Glomerular visceral epithelial cell (primary cell): ENCODE results near the gene KRT79.
A peak's percentile ranks its signal among the peaks of the same experiment; 100 is the strongest.

Experiments
- DNase-seq: peaks from one replicate; pipeline ENCODE4 v3.0.0-alpha.2; 2016; ENCODE audit errors: extremely low spot score

The KRT79 gene

DNA sequence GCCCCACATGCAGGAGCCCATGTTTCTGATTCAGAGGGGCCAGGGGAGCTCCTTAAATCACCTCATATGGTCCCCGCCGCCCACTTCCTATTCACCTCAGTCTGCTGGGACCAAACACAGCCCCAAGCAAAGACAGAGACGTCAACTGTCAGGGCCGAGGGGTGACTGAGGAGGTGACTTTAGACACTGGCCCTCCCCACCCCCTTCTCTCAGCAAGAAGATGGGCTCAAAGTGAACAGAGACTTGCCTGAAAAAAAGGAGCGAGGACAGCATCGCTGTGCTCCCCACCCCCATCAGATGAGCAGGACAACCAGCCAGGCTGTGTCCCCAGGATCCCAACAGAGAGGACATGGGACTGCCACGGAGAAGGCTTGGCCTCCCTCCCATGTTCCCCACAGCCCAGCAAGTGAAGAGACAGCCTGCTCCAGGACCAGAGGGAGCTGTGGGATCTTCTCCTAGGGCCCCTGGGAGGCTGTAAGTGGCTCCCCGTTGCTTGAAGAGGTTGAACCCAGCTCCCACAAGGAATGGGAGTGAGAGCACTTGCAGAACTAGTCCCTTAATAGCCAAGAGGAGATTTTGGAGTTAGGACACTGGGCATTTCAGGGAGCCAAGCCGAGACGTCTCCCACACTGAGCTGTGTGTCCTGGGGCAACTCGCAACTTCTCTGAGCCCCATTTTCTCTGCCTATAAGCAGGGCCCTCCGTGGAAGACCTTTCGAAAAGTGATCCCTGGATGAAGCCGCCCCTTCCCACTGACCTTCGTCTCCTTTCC is 1.3 kb upstream of the KRT79 start:
- no peak for DNase-seq

DNA sequence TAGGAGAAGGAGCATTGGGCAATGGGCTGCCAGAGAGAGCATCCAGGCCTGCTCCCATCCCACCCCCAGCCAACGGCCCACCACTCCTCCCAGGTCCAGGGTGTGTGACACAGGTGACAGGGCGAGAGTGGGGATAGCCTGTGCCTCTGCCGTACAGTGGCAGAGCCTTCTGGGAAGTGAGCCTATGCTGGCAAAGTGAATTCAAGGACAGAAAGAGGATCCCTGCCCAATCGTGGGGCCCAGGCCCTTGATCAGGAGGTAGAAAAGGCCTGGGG is 553 bp upstream of the KRT79 start:
- no peak for DNase-seq

DNA sequence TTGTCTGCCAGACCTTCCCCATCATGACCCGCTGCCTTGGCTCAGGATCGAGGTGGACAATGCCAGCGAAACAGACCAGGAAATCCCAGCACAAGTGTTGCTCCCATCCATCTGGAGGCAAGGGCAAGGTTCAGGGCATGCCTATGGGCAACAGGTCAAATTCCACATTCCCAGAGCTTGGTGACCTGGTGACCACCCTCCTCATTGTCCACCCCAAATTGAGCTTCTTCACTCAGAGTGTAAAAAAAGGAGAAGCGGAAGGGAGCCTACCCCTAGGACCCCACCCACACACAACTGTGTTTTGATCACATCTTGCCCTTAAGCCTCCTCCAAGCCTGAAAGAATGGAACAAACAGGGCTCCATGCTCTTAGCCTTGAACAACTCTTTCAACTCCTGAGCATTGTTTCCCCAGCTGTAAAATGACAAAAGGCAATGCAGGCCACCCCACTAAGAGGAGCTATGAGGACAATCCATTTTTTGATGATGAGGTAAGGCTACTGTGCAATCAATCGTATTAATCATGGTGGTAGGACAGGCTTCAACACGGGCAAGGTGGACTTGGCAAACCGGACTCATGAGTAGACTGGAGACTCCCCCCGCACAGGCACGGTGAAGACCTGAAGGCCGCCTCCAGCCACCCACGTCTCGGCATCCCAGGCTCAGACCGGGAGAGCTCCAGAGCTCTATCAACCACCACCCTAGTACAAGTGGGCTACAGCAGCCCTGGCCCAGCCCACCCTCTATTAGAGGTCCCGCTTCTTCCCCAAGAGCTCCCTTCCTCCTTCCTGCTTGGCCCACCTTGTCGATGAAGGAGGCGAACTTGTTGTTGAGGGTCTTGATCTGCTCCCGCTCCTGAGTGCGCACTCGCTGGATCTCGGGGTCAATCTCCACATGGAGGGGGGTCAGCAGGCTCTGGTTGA is 866 bp downstream of the KRT79 start:
- no peak for DNase-seq

DNA sequence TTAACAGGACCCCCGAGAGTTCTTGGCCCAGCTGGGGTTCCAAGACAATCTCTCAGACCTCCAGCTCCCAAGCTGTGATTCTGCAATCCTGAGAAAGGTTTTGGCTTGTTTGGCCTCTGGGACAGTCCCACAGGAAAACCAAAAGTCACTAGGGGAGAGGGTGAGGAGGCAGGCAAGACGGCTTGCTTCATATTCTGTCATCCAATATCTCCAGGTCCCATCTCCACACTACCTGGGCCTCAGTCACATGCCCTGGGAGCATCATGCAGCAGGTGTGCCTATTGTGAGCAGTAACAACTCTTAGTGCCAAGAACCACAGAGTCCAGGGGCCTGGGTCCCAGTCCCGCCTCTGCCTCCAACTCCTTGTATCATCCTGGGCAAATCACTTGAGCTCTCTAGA is 1.7 kb downstream of the KRT79 start:
- no peak for DNase-seq

DNA sequence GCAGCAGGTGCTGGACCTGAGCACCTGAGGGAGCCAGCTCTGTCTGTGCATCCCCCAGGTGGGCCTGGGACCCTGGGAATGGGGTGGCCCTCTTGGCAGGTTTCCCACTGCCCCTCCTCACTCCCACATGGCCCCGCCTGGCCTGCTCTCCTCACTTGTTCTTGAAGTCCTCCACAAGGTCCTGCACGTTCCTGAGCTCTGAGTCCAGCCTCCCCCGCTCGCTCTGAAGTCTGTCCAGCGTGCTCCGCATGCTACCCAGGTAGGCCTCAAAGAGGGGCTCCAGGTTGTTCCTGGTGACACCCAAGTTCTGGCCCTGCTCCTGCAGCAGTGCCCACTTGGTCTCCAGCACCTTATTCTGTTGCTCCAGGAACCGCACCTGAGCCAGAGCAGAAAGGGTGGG is 2.9 kb downstream of the KRT79 start:
- DNase-seq = no peak

DNA sequence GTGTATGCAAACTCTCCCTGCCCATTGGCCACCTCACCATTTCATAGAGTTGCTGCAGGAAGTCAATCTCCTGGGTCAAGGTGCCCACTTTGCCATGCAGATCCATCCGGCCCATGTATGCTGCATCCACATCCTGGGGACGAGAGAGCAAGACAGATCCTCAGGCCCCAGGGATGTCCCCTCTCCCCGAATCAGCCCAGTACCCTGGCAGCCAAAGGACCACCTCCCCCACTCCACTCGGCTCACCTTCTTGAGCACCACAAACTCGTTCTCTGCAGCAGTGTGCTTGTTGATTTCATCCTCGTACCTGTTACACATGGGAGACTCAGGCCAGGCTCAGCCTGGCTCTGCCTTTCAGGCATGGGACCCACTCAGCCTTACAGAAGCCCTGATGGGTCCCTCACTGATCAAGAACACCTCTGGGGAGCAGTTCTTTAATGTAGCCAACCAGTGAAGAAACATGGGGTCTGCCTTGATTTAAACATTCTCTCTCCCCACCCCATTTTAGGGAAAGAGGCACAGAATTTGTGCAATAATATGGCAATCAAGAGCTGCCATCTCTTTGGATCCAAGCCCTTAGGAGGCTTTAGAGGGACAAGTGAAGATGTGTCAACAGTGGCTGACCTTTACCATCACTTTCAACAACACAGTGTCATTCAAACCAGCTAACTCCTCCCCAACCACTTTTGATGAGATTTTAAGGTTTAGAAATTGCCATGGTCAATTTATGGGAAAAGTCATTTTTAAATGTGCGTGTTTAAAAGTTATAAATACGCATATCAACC is 3.9 kb downstream of the KRT79 start:
- DNase-seq = no peak

DNA sequence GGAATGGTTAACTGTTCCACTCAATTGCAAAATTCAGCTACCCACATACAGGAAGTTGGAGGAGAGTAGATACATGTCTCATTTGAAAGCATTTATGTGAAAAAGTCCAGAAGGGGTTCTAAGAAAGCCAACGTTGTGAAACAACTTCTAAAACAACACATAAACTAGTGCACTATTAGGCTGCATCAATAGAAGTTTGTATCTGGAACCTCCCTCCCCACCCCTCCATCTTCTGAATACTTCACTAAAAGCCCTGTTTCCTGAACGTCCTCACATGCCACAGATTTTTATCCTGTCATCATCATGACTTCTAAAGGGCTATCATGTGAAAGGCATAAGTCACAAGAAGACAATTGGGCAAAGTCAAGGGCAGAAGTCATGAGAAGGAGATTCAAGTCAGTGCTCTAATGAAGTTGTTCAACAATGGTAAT is 5.5 kb downstream of the KRT79 start:
- no peak for DNase-seq

DNA sequence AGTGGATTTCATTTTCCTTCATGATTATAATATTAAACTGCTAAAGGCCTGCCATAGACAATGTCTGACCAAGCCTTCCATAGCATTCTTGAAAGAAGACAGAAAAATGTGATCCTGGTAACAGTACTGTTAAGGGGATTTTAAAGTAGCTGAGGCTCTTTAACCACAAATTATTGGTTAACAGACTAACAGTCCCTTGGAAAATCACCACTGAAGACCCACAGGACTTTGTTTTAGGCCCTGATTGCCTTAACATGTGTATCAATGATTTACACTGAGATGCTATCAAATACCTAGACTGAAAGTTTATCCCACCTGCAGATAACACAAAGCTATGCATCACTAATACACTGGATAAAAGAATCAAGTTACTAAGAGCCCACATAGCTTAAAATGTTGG is 6.0 kb downstream of the KRT79 start:
- DNase-seq = peak; percentile 47

DNA sequence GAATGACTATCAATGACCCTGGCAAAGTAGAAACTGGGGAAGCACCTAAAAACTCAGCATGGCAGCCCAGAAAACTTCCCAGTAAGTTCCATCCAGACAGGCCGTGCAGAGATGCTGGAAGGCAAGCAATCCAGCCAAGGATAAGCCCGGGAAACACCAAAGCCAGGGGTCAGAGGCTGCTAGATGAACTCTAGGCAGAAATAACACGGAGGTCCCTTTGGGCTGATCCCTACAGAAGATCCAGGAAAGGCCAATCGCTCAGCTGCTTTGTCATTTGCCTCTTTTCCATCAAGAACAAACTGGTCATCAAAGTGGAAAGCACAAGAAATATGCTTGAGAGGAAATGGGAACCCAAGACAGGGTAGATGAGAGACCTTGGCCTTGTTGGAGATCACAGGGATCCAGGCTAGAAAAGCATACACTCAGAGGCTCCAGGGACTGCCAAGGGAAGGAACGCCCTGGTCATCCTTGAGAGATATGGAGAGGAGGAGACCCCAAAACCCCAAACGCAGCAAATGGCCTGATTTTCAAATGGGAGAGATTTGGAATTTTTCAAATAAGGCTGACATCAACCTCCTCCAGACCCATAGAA is 6.5 kb downstream of the KRT79 start:
- DNase-seq = no peak

DNA sequence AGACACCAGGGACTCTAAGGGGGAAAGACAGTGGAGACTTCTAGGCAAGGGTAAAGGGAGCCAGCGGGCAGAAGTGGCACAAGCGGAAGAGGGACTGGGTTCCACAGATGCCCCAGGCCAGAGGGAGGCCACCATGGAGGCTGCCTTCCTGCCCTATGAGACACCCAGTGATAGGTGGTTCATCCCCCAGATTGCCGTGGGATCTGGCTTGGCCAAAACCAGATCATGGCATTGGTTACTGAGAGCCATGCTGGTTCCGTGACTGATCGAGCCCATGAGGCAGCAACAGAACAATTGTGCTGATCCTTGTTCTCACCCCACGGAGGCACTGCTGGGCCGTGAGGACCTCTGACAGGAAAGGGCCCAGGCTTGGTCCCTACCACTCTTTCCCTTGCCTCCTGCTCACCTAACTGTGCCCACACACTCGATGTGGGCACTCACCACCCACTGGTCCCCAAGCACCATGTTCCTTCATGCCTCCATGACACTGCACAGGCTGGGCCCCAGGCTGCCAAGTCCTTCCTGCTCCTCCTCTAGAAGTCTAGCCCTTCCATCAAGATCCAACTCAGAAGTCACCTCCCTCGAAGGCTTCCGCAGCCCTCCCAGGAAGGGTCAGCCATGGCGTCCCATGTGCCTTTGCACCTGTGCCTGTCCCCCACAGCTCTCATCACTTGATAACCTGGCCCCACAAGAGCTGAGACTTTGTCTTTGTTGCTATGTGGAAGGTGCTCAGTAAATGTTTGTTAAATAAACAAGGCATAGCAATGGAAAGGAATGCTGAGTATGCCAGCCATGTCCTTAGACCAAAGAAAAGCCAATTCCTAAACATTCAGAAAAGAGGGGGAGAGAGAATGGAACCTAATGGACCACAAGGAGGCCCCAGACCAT is 7.3 kb downstream of the KRT79 start:
- DNase-seq = no peak

DNA sequence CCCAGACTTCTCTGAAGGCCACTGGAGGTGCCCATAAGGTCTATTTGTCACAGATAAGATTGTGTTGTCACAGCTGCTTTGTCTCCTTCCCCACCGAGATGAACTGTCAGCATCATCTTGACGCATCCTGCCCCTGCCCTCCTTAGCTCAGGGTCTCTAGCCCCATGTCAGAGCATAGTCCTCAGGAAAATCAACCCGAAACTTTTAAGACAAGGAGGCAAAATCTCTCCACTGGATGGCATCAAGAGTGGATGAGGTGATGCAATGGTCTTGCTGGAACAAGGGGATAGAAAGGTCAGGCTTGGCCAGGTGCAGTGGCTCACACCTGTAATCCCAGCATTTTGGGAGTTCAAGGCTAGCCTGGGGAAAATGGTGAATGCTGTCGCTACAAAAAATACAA is 8.2 kb downstream of the KRT79 start:
- no peak for DNase-seq

DNA sequence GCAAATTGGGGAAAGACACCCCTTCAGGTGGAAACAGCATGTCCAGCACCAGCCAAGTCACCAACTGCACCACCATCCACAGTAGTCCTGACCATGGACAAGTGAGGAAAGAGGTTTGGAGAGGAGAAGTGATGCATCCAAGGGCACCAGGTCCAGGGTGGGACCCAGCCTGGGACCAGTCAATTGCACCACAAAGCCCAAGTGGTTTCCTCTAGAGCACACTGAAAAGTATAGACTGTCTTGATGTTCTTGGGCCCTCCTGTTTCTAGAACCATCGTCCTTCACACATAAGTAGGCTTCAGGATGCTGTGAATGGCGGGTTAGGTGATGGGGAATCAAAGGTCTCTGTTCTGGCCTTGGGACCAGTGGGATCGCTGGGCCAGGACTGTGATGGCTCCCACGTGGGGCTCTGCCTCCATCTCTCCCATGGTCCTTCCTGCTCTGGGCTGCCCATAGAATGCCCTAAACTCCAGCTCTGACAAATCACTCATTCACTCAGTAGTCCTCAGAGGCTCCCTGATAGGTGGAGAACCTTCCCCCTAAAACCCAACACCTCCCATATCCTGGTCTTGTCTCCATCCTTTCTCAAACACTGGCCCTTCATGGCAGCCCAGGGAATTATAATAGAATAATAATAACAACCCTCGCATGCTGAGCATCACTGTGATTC is 9.2 kb downstream of the KRT79 start:
- DNase-seq = no peak

DNA sequence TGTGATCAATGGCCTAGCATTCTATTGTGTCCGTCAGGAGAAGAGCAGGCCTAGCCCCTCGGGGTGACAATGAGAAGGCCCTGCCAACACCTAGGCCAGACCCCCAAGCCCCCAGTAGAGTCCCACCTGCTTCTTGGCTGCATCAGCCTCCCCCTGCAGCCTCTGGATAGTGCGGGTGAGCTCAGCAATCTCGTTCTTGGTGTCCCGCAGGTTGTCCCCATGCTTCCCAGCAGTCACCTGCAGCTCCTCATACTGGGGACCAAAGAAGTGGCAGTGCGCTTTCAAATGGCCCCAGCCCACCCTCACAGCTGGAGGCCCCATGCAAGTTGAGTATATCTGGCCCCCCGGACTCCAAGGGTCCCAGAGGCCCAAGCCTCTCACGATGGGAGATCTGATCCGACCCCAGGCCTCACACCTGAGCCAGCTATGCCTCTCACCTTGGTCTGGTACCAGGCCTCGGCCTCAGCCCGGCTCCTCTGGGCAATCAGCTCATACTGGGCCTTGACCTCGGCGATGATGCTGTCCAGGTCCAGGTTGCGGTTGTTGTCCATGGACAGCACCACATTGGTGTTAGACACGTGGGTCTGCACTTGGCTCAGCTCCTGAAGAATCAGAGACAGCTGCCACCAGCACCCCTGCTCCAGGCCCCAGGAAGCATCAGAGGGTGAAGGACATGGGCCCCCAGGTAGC is 10.2 kb downstream of the KRT79 start:
- no peak for DNase-seq

DNA sequence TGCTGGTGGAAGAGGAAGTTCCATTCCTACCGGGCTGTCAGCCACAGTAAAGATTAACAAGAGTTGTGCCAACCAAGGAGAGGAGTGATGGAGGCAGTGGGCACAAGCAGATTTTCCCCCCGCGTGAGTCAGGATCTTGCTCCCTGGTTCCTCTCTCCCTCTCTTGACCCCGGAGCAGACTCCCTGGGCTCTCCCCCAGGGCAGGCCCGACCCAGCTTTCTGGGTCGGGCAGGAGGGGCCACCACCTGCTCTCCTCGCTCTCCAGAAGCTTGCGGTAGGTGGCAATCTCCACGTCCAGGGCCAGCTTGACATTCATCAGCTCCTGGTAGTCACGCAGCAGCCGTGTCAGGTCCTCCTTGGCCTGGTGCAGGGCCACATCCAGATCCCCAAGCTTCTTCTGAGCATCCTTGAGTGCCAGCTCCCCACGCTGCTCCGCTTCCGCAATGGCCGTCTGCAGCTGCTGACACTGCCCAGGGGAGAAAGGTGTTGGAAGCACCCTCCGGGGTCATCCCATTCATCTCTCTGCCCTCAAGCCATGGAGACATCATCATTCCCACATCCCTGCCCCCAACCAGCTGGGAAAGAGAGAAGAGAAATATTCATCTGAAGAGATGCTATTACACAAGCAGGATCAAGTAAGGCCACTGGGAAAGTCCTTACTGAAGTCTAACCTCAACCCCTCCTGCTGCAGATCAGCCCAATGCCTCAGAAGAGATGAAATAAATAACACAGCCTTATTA is 11.2 kb downstream of the KRT79 start:
- DNase-seq = no peak

DNA sequence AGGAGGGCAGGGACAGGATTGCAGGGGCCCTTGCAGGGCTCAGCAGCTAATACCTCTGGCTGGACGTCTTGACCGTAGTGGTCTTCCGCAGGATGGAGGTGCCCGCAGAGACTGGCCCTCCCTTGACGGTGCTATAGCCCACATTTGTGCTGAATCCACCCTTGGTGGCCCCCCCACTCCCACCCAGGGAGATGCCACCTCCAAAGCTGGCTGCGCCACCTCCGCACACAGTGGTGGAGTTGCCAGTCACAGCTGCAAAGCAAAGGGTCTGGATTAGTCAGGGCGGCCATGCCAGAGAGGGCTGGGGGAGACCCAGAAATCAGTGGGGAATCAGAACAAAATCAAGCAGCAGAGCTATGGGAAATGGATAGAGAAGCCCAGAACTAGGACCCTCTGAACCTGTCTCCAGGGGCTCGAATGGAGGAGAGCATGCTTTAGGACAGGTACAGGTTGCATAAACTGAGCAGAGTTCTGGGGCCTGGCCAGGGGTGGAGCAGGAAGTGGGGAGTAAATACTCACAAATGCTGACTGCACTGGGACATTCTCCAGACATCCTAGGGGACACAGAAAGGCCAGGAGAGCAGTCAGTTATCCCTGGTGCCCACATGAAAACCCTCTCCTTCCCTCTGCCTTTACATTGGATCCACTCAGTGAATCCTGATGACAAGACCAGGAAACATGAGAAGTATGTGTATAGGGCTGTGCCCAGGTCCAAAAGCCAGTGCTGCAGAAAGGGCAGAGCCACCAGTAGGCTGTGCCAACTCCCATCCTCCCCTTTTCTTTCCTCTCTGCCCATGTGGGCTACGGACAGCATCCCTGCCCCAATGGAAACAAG is 12.1 kb downstream of the KRT79 start:
- no peak for DNase-seq

DNA sequence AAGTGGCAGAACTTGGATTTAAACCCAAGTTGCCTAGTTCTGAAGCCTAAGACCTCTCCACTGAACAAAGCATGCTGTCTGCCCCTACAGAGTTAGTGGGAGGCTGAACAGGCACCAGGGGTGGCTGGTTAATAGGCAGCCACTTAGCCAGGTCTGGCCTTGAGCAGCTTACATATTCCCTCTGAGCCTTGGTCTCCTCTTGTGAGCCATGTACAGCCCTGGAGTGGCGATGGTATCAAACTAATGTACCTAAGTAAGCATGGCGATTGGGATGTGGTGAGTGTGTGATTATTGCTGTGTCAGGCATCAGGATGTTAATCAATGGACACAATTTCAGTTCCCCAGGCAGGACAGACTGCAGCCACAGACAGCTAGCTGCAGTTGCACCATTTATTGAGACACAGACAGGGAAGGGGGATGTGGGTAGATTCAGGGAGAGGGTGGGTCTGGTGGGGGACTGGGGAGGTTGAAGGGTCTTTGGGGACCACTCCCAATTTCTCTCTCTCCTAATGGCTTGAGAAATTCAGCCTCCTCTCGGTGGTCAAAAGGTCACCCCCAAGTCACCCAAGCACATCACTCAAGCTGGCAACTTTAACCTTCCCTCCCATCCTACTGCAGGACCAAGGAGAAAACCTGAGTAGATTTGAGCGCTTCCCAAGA is 12.9 kb downstream of the KRT79 start:
- no peak for DNase-seq

DNA sequence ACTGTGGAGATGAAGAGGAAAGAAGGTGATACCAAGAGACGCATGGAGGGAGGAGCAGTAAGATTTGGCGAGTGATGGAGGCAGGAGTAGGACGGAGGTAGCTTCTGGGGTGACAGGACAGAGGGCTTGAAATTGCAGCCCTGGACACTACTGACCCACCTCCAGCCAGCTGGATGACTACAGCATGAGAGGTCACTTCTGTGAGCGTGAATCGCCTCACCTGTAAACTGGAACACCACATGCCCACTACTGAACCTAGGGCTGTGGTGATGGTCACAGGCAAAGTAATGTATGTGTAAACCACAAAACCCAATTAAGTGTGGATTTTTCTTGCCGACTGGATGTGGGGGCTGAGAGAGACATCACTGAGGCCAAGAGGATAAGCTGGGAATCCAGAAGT is 13.6 kb downstream of the KRT79 start:
- no peak for DNase-seq
